HCT116 (cell line): ENCODE measurements around the gene CHCHD5. TPM values are rescaled to one million over a fixed set of nuclear protein-coding genes. Genes with fewer than 3 reads are reported as not detected.

Experiments
- ATAC-seq: fragments of 200-7000 bp; cut with Tn5 transposase; 2 replicates; pipeline ENCODE4 v1.9.1; 2020; ENCODE audit warnings: mild to moderate bottlenecking, moderate library complexity
- BruUV-seq: library from RNA; stranded (reverse); fragments of 400-500 nt; replicated peaks from 2 replicates; lab custom pipeline; 2021; lab: Mats Ljungman, UMichigan
- CTCF ChIA-PET: fragments of 300-600 bp; sonication (Branson Sonifier 250); formaldehyde crosslinking; loops from one replicate; lab custom pipeline; 2021; ENCODE audit warnings: antibody characterized with exemption; lab: Charles Lee
- POLR2A ChIA-PET: fragments of 300-600, 350-600 bp; sonication (Branson Sonifier 250); formaldehyde crosslinking; loops from one replicate; lab custom pipeline; 2021; ENCODE audit warnings: antibody characterized with exemption; lab: Charles Lee
- RAD21 ChIA-PET, 2 experiments: fragments of 300-600 bp; sonication (Branson Sonifier 250); formaldehyde crosslinking; loops; one replicate each; lab custom pipeline; 2023; ENCODE audit warnings: low total read pairs in 2 of 2; ENCODE audit not compliant: uncharacterized antibody in 2 of 2, unreplicated experiment in 2 of 2, low non-redundant PET in 1 of 2; lab: Charles Lee
- DNase-seq: peaks from one replicate; pipeline ENCODE4 v3.0.0-alpha.2; 2010; ENCODE audit warnings: low read depth, low spot score
- H2AFZ ChIP-seq: fragments of 200-600 bp; shearing (Covaris generic), sonication (generic); 2 replicates; pipeline ENCODE4 v1.6.1; 2017; ENCODE audit warnings: low read depth, mixed run types, mixed read lengths, antibody characterized with exemption, low read length; ENCODE audit not compliant: poor library complexity, severe bottlenecking
- H3K27ac ChIP-seq: 2 replicates; pipeline ENCODE4 v1.5.1; 2012; ENCODE audit warnings: low read depth, low read length
- H3K27me3 ChIP-seq: fragments of 200-600 bp; sonication (generic); 2 replicates; pipeline ENCODE4 v1.6.1; 2016; ENCODE audit warnings: mixed run types, low read length, mixed read lengths; ENCODE audit not compliant: insufficient read depth
- H3K36me3 ChIP-seq, 2 experiments: fragments of 200-500 bp in 1 of 2; fragments of 200-600 bp in 1 of 2; sonication (Bioruptor generic) in 1 of 2; sonication (generic) in 1 of 2; 2 replicates each; pipeline versions ENCODE4 v1.5.1 to v1.6.1; 2014 to 2016; ENCODE audit warnings: low read length in 2 of 2, inconsistent platforms in 1 of 2, mixed read lengths in 1 of 2, mixed run types in 1 of 2; ENCODE audit not compliant: insufficient read depth in 2 of 2, control insufficient read depth in 1 of 2
- H3K4me1 ChIP-seq, 2 experiments: fragments of 200-600 bp in 1 of 2; sonication (generic) in 1 of 2; 2 replicates each; pipeline versions ENCODE4 v1.5.1 to v1.6.1; 2012 to 2017; ENCODE audit warnings: low read length in 2 of 2, inconsistent platforms in 1 of 2, mild to moderate bottlenecking in 1 of 2, mixed read lengths in 1 of 2, mixed run types in 1 of 2, moderate library complexity in 1 of 2; ENCODE audit not compliant: insufficient read depth in 2 of 2, control insufficient read depth in 1 of 2
- H3K4me2 ChIP-seq: fragments of 200-600 bp; sonication (generic); 2 replicates; pipeline ENCODE4 v1.6.1; 2017; ENCODE audit warnings: mixed run types, low read length, mixed read lengths
- H3K4me3 ChIP-seq, 2 experiments: fragments of 200-600 bp in 1 of 2; sonication (generic) in 1 of 2; replicated peaks in 1 of 2; 2 replicates each; pipeline ENCODE4 v1.5.1; 2011 to 2016; ENCODE audit warnings: low read length in 2 of 2, control low read depth in 1 of 2, low read depth in 1 of 2, mild to moderate bottlenecking in 1 of 2, mixed read lengths in 1 of 2, mixed run types in 1 of 2
- H3K79me2 ChIP-seq: fragments of 200-600 bp; sonication (generic); 2 replicates; pipeline ENCODE4 v1.6.1; 2017; ENCODE audit warnings: mild to moderate bottlenecking, mixed run types, low read length, moderate library complexity, mixed read lengths; ENCODE audit not compliant: insufficient read depth
- H3K9ac ChIP-seq: fragments of 200-600 bp; sonication (generic); 2 replicates; pipeline ENCODE4 v1.6.1; 2016; ENCODE audit warnings: low read length, mixed read lengths
- H3K9me2 ChIP-seq: fragments of 200-600 bp; sonication (generic), shearing (Covaris generic); 2 replicates; pipeline ENCODE4 v1.6.1; 2017; ENCODE audit warnings: mixed run types, mild to moderate bottlenecking, moderate library complexity; ENCODE audit not compliant: insufficient read depth
- H3K9me3 ChIP-seq, 2 experiments: fragments of 200-500 bp in 1 of 2; fragments of 200-600 bp in 1 of 2; sonication (Bioruptor generic) in 1 of 2; sonication (generic) in 1 of 2; 2 replicates each; pipeline ENCODE4 v1.6.1; 2014 to 2017; ENCODE audit warnings: low read length in 2 of 2, mixed read lengths in 2 of 2, inconsistent platforms in 1 of 2, low read depth in 1 of 2, mild to moderate bottlenecking in 1 of 2, mixed run types in 1 of 2, moderate library complexity in 1 of 2; ENCODE audit not compliant: control insufficient read depth in 1 of 2, insufficient read depth in 1 of 2
- H4K20me1 ChIP-seq: fragments of 200-600 bp; sonication (generic), shearing (Covaris generic); 2 replicates; pipeline ENCODE4 v1.6.1; 2017; ENCODE audit warnings: mixed run types, mild to moderate bottlenecking, moderate library complexity; ENCODE audit not compliant: insufficient read depth
- ATF3 ChIP-seq: IDR thresholded peaks from 2 replicates; pipeline ENCODE4 v1.6.1; 2012
- CEBPB ChIP-seq: IDR thresholded peaks from 2 replicates; pipeline ENCODE4 v1.6.1; 2012; ENCODE audit warnings: low read depth
- CTCF ChIP-seq, 3 experiments: fragments of 200-600 bp in 1 of 3; sonication (generic) in 1 of 3; IDR thresholded peaks in 2 of 3; conservative IDR thresholded peaks in 1 of 3; 2 replicates each; pipeline ENCODE4 v1.5.1; 2012 to 2017; ENCODE audit warnings: low read depth in 2 of 3, low read length in 2 of 3, antibody characterized with exemption in 1 of 3, borderline replicate concordance in 1 of 3, control low read depth in 1 of 3, mild to moderate bottlenecking in 1 of 3, mixed read lengths in 1 of 3, mixed run types in 1 of 3, moderate library complexity in 1 of 3; ENCODE audit not compliant: insufficient read depth in 1 of 3
- EGR1 ChIP-seq: IDR thresholded peaks from 2 replicates; pipeline ENCODE4 v1.6.1; 2012; ENCODE audit warnings: low read depth
- EZH2 ChIP-seq: fragments of 200-600 bp; sonication (generic); IDR thresholded peaks from 2 replicates; pipeline ENCODE4 v1.6.1; 2017; ENCODE audit warnings: antibody characterized with exemption, mixed run types
- EZH2phosphoT487 ChIP-seq: fragments of 200-600 bp; IDR thresholded peaks from 2 replicates; pipeline ENCODE4 v1.6.1; 2018; ENCODE audit warnings: antibody characterized with exemption, borderline replicate concordance
- JUND ChIP-seq: IDR thresholded peaks from 2 replicates; pipeline ENCODE4 v1.6.1; 2012
- MAX ChIP-seq: IDR thresholded peaks from 2 replicates; pipeline ENCODE4 v1.6.1; 2012
- POLR2AphosphoS5 ChIP-seq: IDR thresholded peaks from 2 replicates; pipeline ENCODE4 v1.6.1; 2011; ENCODE audit warnings: mild to moderate bottlenecking, low read depth, low read length, moderate library complexity
- RAD21 ChIP-seq: IDR thresholded peaks from 2 replicates; pipeline ENCODE4 v1.6.1; 2012; ENCODE audit warnings: low read depth, mild to moderate bottlenecking
- REST ChIP-seq: IDR thresholded peaks from 2 replicates; pipeline ENCODE4 v1.6.1; 2012; ENCODE audit warnings: low read depth
- SP1 ChIP-seq: IDR thresholded peaks from 2 replicates; pipeline ENCODE4 v1.6.1; 2012; ENCODE audit warnings: low read depth
- SRF ChIP-seq: IDR thresholded peaks from 2 replicates; pipeline ENCODE4 v1.6.1; 2012; ENCODE audit warnings: low read depth
- TCF7L2 ChIP-seq: IDR thresholded peaks from 2 replicates; pipeline ENCODE4 v1.7.0; 2011; ENCODE audit warnings: borderline replicate concordance, inconsistent platforms; ENCODE audit not compliant: insufficient read depth, insufficient read length; ENCODE audit errors: extremely low read depth
- YY1 ChIP-seq: IDR thresholded peaks from 2 replicates; pipeline ENCODE4 v1.6.1; 2011; ENCODE audit warnings: low read length, low read depth, moderate library complexity, mild to moderate bottlenecking; ENCODE audit not compliant: insufficient replicate concordance; ENCODE audit errors: extremely low read depth
- ZBTB33 ChIP-seq: IDR thresholded peaks from 2 replicates; pipeline ENCODE4 v1.6.1; 2011; ENCODE audit warnings: mild to moderate bottlenecking, low read length, moderate library complexity; ENCODE audit not compliant: insufficient replicate concordance; ENCODE audit errors: extremely low read depth
- ZFX ChIP-seq: fragments of 450-650 bp; IDR thresholded peaks from 2 replicates; pipeline ENCODE4 v1.6.1; 2017
- ZNF274 ChIP-seq: fragments of 200-500 bp; sonication (Bioruptor generic); IDR thresholded peaks from 2 replicates; pipeline ENCODE4 v1.6.1; 2014; ENCODE audit warnings: mild to moderate bottlenecking, low read depth, low read length, inconsistent platforms
- intact Hi-C: fragments of 100-400 bp; cut with micrococcal nuclease; formaldehyde crosslinking; loops from 2 replicates; pipeline ENCODE4 v1.10.0; 2022
- total RNA-seq: library from RNA; stranded (reverse); gene quantifications from one replicate; pipeline ENCODE4 v1.2.1, GENCODE V29; 2021; ENCODE audit not compliant: unreplicated experiment

CHCHD5 gene
- total RNA-seq, 1 experiment from 2014 or later, result 49.8 TPM

GRCh38 chr2:112597537-112598322 is 13.3 kb downstream of the CHCHD5 start:
- H3K27me3 ChIP-seq, result no peaks in the 10 kb centered on the region
- no peaks in the 10 kb centered on the region for H3K36me3 ChIP-seq
- peaks cover 3 to 12% of the 10 kb centered on the region in 2 experiments; a peak in 3 of 4 replicates for H3K4me1 ChIP-seq
- H3K4me2 ChIP-seq, result no peak overlapping the region
- CTCF ChIA-PET, result interaction anchor here (1.1 to 7.0 kb wide), 2 partner anchors 128 to 131 kb away, joined by 3 to 71 read pairs; no protein-coding TSS in a partner anchor
- POLR2A ChIA-PET, result interaction anchor here (1.2 kb wide), 1 partner anchor 13 kb away, joined by 4 read pairs; no protein-coding TSS in a partner anchor
- H3K9me2 ChIP-seq, result no peaks in the 10 kb centered on the region
- no peaks in the 10 kb centered on the region for H3K79me2 ChIP-seq
- DNase-seq (no peak), ATAC-seq (no peak)
- H3K9ac ChIP-seq, result no peak overlapping the region
- intact Hi-C loops, result no loop called here
- no peaks in the 10 kb centered on the region for H4K20me1 ChIP-seq
- H3K27ac ChIP-seq, result no peak overlapping the region
- RAD21 ChIA-PET, result no interaction called here
- H3K4me3 ChIP-seq, result no peak overlapping the region
- BruUV-seq, result no TSS peak
- H3K9me3 ChIP-seq, result peaks cover 0 to 3% of the 10 kb centered on the region in 2 experiments; a peak in 1 of 4 replicates
- H2AFZ ChIP-seq, result no peak overlapping the region
- TF ChIP-seq ZBTB33, result no peak
- no peak for TF ChIP-seq POLR2AphosphoS5
- no peak for TF ChIP-seq CEBPB
- no peak for TF ChIP-seq MAX
- TF ChIP-seq RAD21, result no peak
- no peak for TF ChIP-seq SP1
- TF ChIP-seq ZFX, result no peak
- no peak for TF ChIP-seq REST
- TF ChIP-seq EGR1, result no peak
- no peak for TF ChIP-seq TCF7L2
- TF ChIP-seq EZH2, result no peak
- TF ChIP-seq SRF, result no peak
- no peak for TF ChIP-seq JUND
- no peak for TF ChIP-seq YY1
- TF ChIP-seq ZNF274, result no peak
- TF ChIP-seq ATF3, result no peak
- no peak for TF ChIP-seq EZH2phosphoT487
- no peak for TF ChIP-seq CTCF (IDR thresholded peaks at IDR 0.05 in 2 of 3, conservative IDR thresholded peaks at IDR 0.05 in 1 of 3; ENCODE audit: borderline replicate concordance in 1 of 3, insufficient read depth in 1 of 3, low read depth in 2 of 3, low read length in 2 of 3)
